HG02642 (cell line): ENCODE measurements around the gene PIK3R1.

Experiments
- ATAC-seq: cut with Tn5 transposase; IDR thresholded peaks from one replicate; pipeline ENCODE4 v1.9.1; 2021; ENCODE audit warnings: mild to moderate bottlenecking; ENCODE audit not compliant: unreplicated experiment, poor library complexity

PIK3R1 gene

DNA sequence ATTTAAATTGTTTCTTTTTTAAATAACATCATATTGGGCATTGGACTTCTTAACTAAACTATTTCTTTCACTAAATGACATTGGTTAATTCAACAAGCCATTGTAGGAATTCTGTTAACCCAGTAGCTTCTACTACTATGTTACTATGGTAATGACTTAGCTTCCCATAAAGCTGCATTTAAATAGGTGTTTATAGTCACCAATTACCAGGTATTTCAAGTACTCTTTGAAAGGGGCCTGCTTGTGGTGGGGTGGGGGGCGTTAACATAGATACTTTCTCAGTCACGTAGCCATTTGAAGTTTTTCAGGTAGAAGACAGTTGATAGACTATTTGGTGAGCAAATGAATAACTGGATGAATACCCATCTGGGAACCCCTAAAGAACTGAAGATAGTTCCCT is 34.0 kb downstream of the PIK3R1 start:
- no peak for ATAC-seq

DNA sequence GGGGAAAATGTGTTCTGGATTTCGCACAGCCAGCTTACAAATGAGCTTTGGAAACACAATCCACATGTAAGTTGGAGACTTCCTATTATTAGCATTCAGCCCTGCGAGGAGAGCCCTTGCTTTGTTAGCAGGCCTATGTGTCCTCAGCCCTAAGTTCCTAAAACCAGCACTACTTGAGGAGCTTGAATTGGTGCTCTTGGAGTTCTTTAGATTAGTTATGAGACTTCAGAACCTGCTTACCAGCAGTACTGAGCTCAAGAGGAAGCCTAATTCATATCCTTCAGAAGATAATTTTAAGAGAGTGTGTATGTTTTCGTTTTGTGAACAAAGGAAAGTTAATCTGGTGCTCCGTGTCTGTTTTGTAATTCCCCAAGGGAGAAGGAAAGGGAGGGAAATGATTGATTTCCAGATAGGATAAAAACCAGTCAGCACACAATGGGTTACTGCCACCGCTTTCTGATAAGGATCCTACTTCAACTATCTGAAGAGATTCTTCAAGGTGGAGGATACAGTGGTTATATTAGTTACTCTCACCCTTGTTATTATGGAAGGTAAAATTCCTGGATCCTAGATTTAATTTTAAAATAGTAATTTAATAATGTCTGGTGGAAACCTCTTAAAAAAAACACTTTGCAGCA is 35.2 kb downstream of the PIK3R1 start:
- ATAC-seq = no peak

DNA sequence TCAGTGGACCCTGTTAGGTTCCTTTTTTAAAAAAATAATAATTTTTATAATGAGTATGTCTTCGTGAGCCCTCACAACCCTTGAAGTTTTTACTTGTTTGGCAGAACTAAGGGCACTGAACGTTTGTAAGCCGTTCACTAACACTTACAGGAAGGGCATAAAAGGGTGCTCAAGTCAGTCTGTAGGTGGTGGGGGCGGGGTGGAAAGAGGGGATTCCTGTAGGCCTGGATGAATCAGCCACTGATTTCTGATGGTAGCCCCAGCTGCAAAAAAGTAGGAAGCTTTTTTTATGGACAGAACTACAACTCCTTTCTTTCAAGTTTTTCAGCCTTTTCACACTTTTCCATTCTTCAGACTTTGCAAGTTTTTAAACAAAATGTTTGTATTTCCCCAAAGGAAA is 35.8 kb downstream of the PIK3R1 start:
- no peak for ATAC-seq

- no peak for ATAC-seq
These were observed 36.4 kb downstream of the PIK3R1 start for GRCh38 chr5:68251804-68252522.

DNA sequence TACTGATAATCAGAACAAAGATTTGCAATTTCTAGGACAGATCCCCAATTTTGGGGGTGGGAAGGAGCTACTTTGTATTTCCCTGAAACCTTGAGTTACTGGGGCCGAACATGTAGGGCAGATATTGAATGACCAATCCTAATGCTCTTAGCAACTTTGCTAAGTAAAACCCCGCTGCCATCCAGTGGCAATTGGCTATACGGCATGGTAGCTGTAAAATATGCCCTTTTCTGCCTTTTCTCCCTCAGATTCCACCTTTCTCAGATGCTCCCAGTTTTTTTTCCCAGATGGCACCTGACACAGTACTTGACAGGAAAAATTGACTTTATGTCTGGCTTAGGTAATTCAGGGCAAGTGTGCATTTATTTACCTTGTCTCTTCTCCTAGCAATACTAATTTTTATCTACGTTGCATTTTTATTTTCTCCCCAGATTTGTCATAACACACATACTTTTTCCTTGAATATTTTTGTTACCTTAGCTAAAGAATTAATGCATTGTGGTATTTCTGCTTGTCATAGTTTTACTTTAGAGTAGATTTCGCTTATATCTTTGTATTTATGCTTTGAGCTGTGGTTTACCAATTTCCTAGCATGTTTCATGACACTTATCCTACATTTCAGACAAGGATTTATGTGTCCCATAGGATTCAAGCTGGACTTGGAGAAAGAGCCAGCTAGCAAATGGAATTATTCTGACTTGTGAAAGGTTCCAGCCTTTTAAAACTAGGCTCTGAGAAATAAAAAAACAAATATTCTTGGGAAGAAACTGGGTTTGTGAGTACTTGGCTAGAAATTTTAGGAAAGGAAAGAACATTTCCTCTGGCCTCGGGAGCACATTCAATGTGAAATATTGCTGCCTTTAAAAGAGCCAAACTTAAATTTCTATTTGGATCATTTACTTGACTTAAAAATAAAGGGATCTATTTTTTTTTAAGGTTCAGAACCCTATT is 37.4 kb downstream of the PIK3R1 start:
- ATAC-seq = peak; percentile 79

GRCh38 chr5:68253624-68254585 is 38.3 kb downstream of the PIK3R1 start:
- no peak for ATAC-seq

- no peak for ATAC-seq
These were observed 39.3 kb downstream of the PIK3R1 start for GRCh38 chr5:68254810-68255209.

DNA sequence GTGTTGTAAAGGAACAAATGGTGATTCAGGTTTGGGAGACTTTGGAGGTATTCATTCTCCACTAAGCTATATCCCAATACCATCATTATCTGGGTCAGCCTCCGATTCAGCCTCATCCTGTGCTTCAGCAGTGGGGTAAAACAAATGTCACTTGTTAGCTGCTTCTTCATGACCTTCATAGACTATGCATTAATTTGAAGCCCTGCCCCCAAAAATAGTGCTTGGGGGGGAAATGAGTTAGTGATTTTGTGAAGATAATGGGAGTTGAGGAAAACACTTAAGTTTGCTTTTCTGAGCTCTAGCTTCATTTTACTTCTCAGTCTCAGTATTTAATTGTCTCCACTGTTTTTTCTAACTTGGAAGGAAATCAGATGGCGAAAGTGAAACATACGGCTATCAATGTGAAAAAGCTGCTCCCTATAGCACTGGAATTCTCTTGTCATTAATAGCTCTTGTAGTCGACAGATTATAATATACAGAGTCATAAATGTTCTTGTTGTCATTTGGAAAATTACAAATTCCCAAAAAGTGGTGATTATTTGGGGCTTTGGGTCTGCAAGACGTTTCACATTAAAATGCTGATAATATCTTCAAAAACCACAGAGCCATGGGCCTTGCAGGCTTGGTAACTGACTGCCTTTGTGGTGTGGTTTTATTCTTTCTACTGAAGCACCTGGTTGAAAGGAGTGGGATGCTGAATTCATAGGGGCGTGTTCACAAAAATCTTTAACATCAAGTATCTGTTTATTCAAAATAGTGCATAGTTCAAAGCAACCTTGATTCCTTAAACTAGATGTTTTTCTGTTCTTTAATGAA is 40.0 kb downstream of the PIK3R1 start:
- ATAC-seq = no peak

- no peak for ATAC-seq
These were observed 41.7 kb downstream of the PIK3R1 start for GRCh38 chr5:68257210-68257609.

- ATAC-seq = no peak
These were observed 43.0 kb downstream of the PIK3R1 start for GRCh38 chr5:68258531-68258930.

DNA sequence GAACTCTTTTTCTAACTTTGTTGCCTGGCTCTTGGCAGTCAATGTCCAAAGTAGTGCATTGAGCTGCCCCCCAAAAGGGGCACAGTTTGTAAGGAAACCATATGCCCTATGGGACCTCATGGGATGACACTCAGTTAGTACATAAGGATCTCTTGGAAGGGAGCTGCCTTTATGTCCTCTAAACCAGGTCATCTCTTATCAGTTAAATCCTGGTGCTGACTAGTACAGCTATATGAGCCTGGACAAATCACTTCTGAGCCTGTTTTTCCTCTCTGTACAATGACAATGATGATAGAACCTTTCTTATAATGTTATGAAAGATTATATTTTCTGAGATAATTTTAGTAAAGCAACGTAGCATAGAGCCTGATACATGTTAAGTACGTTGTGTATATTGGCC is 44.1 kb downstream of the PIK3R1 start:
- no peak for ATAC-seq

GRCh38 chr5:68260467-68260866 is 44.9 kb downstream of the PIK3R1 start:
- ATAC-seq = no peak

GRCh38 chr5:68261169-68261568 is 45.6 kb downstream of the PIK3R1 start:
- ATAC-seq = no peak

DNA sequence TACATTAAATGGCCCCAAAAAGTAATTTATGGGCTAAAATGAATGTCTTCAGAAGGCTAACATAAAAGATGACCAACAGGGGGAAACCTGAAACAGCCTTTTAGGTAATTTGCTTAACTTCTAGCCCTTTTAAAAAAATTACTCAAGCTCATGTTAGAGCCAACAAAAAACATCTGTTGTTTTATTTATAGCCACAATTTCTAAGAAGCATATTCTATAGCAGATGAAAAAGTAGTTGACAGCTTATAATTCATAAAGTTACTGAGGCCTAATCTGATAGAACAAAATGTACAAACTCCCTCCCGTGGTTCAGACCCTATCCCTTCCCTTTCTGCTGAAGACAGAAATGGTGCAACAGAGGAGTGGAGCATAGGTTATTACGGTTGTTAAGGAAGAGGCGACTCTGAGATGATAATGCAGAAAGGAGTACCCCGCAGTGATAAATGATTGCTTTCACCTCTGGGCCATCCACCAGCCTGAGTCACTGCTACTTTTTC is 46.1 kb downstream of the PIK3R1 start:
- ATAC-seq = no peak

DNA sequence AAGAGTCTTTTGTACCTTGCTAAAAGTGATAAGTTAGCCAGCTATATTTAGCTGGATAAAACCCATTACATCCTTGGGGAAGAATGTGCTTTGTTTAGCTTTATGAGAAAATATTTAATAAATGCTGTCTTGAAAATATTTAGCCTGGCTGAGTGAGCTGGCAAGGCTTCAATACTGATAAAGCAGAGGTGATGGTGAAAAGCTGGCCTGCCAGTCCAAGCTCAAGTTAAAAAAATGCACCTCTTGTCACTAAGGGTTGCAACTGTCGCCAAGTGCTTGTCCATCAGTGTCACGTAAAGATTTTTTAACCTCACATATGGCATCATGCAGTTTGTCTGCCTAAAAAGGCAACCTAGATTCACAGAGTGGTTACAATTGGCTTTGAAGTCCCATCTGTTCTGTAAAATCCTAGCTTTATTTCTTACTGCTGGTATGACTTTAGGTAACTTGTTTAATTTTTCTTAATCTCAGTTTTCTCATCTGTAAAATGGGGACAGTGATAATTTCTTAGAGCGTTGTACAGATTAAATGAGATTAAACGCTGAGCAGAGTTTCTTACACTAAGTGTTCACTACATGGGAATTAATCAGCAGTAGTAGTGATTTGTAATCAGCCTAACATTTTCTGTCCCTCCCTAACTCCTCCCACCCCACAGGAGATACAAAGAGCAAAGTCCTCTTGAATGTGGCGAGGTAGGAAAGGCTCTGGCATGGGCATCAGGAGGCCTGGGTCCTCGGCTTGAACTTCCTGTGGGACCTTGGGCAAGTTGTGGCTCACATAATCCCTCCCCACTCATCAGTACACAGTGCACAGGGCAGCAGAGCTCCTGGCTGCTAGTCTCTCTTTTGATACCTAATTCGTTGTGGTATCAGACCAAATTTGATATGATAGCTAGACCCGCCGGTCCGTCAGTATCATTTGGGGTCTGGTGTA is 48.7 kb downstream of the PIK3R1 start:
- no peak for ATAC-seq

GRCh38 chr5:68265347-68265746 is 49.8 kb downstream of the PIK3R1 start:
- no peak for ATAC-seq

DNA sequence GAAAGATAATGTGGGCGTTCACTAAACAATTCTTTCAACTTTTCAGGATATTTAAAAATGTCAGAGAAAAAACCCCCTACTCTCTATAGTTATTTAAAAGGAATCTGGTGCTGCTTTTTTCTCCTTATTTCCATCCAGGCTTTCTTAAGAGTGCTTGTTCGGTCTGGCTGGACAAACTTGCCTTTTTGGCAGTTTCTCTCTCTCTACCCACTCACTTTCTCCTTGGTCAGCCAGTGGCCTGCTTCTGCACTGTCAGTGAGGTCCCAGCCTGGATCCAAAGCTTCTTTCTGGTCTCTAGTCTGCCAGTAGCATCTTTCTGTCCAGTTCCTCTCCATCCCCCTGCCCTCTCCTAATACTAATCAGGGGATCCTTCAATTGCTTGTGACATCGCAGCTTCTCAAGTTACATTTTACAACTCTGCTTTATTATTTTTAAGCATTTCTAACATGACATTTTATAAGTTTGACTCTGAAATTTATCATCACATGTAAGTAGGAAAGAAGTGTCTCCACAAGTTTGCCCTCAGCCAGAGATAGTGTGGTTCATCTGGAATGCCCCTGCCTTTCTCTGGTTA is 50.4 kb downstream of the PIK3R1 start:
- no peak for ATAC-seq

GRCh38 chr5:68266457-68266856 is 50.9 kb downstream of the PIK3R1 start:
- ATAC-seq = no peak
